D341Med (cell line): ENCODE results near the gene NOD2.

ENCODE experiments used
- DNase-seq: peaks from one replicate; pipeline ENCODE4 v3.0.0; 2012; ENCODE audit warnings: low spot score

The NOD2 gene

DNA sequence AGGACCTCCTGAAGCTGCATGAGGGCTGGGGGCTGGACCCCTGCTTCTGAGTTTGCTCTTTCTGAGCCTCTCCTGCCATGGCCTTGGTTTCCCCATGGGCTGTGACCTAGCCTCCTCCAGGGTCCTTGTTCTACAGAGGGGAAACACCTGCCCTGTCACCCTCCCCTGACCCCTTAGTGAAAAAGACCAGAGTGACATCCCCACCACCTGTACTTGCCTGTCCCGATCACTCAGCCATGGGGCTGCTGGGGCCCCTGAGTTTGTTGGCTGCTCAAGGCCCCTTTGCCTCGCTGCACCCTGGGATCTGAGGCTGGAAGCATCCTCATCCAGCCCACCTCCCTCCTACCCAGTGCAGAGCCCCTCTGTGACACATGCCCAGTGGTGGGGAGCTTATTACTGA lies 800 bp downstream of the NOD2 start:
- no peak for DNase-seq

- DNase-seq = no peak
Measured at GRCh38 chr16:50695017-50696000, 1.9 kb downstream of the NOD2 start.

DNA sequence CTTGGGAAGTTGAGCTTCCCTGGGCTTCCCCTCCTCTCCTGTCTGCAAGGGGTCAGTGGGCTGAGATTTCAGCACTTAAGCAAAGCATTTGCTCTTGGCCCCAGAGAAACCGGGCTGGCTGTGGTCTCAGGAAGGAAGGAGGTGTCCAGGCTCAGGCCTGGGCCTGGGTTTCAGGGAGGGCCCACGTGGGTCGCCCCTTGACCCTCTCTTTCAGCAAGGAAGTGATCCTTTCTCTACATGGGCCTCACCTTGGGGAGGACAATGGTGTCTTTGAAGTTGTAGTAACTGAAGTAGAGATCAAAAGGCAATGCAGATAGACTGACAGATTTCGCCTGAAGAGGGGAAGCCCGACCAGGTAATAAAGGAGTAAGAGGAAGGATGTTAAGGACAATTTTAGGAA lies 2.7 kb downstream of the NOD2 start:
- no peak for DNase-seq

DNA sequence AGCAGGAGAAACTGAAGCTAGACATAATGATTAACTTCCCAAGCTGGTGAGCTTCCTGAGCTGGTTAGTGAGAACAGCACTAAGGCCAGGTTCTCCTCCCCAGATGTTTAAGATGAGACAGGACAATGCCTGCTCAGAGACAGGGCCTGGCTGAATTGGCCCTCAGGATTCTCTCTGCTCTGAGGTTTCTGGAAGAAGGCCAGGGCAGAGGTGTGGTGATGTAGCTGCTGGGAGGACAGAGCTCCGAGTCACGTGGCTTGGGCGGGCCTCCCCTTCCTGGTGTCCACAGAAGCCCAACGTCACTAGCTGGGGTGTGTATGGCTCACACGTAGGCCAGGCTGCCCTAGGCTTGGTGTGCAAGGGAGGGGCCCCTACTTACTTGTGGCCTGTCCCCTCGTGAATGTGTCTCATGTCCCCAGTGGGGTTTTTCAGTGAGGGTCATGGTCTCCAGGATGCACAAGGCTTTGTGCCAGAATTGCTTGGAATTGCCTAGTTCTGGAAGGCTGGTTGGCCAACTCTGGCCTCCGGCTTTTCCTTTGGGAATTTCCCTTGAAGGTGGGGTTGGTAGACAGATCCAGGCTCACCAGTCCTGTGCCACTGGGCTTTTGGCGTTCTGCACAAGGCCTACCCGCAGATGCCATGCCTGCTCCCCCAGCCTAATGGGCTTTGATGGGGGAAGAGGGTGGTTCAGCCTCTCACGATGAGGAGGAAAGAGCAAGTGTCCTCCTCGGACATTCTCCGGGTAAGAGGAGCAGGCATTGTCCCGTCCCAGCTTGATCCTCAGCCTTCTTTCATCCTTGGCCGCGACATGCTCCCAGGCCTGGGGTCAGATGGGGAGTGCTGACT lies 3.4 kb downstream of the NOD2 start:
- no peak for DNase-seq

- DNase-seq = no peak
Measured at GRCh38 chr16:50697421-50697715, 4.0 kb downstream of the NOD2 start.

GRCh38 chr16:50697881-50698767 lies 4.7 kb downstream of the NOD2 start:
- DNase-seq = no peak

DNA sequence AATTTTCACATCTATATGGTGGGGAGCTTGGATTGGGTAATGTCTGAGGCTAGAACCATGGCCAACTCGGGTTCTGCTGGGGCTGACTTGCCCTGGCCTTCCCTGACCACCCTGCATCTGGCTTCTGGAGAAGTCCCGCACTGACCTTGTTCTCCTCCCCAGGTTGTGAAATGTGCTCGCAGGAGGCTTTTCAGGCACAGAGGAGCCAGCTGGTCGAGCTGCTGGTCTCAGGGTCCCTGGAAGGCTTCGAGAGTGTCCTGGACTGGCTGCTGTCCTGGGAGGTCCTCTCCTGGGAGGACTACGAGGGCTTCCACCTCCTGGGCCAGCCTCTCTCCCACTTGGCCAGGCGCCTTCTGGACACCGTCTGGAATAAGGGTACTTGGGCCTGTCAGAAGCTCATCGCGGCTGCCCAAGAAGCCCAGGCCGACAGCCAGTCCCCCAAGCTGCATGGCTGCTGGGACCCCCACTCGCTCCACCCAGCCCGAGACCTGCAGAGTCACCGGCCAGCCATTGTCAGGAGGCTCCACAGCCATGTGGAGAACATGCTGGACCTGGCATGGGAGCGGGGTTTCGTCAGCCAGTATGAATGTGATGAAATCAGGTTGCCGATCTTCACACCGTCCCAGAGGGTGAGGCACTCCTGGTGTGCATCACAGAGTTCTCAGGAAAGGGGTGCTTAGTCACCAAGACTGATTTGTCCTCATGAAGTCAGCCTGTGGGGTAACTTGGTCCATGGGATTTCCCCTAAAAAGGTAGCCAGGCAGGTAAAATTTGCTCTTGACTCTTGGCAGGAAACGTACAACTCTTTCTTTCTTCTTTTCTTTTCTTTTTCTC lies 6.1 kb downstream of the NOD2 start:
- no peak for DNase-seq

DNA sequence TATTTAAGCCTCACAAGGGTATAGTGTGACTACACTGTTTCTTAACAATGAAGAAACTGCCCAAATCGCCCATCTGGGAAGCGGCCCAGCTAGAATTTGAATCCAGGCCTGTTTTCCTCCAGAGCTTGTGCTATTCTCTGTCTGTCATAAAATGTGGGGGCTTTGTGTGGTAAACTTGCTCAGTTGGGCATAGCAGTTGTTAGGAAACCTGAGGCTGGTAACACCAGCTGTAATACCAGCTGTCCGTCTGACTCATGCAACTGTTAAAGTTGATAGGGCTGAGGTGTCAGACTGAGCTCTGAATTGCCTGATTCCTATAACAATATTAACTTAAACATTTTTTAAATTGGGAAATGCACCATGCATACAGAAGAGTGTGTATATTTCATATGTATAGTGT lies 9.3 kb downstream of the NOD2 start:
- DNase-seq = no peak

GRCh38 chr16:50704245-50704644 lies 10.8 kb downstream of the NOD2 start:
- no peak for DNase-seq

- DNase-seq = no peak
Measured at GRCh38 chr16:50705436-50706110, 12.2 kb downstream of the NOD2 start.

DNA sequence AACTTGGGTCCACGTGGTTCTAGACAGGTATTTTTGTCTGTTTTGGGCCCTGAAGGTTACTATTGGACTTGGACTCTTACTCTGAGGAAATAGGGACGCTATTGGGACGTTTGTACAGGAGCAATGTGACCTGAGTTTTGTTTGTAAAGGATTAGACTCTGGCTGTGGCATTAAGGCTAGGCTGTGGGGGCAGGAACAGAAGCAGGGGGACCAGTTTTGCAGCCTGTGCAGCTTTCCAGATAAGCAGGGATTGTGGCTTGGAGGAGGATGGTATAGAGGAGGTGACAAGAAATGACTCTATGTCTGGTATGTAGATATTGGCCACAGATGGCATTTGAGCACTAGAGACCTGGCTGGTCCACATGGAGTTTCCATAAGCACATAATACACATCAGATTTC lies 12.8 kb downstream of the NOD2 start:
- DNase-seq = no peak

DNA sequence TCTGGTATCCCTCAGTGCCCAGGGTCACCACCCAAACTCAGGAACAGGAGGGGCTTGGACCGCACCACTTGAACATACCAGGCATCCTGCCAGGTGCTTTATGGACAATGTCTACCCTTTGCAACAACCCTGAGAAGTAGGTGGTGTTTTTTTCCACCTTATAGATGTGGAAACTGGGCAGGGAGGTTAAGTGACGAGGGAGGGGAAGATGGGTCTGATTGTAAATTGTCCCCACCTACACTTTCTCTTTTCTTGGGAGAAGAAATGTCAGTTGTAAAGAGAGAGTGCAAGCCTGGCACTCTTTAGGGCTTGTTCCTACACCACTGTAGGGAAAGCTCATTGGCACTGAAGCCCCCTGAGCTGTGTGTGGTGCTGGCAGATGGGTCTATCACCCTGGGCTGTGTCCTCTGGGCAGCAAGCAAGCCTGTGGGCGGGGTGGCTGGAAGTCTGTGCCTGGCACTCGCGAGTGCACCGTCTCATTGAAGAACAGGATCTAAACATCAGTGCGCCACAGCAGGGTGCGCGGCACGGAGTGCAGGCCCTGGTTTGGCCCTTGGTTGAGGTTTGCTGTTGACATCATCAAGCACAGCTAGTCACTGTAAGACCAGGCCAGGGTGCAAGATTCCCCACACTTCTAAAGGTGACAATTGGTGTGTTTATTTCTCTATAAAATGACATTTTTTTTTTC lies 15.1 kb downstream of the NOD2 start:
- no peak for DNase-seq

GRCh38 chr16:50709061-50709684 lies 15.8 kb downstream of the NOD2 start:
- no peak for DNase-seq

- no peak for DNase-seq
Measured at GRCh38 chr16:50709980-50710379, 16.6 kb downstream of the NOD2 start.

DNA sequence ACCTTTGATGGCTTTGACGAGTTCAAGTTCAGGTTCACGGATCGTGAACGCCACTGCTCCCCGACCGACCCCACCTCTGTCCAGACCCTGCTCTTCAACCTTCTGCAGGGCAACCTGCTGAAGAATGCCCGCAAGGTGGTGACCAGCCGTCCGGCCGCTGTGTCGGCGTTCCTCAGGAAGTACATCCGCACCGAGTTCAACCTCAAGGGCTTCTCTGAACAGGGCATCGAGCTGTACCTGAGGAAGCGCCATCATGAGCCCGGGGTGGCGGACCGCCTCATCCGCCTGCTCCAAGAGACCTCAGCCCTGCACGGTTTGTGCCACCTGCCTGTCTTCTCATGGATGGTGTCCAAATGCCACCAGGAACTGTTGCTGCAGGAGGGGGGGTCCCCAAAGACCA lies 17.6 kb downstream of the NOD2 start:
- no peak for DNase-seq

GRCh38 chr16:50711862-50712559 lies 18.6 kb downstream of the NOD2 start:
- no peak for DNase-seq

GRCh38 chr16:50712560-50712898 lies 19.1 kb downstream of the NOD2 start:
- DNase-seq = no peak

DNA sequence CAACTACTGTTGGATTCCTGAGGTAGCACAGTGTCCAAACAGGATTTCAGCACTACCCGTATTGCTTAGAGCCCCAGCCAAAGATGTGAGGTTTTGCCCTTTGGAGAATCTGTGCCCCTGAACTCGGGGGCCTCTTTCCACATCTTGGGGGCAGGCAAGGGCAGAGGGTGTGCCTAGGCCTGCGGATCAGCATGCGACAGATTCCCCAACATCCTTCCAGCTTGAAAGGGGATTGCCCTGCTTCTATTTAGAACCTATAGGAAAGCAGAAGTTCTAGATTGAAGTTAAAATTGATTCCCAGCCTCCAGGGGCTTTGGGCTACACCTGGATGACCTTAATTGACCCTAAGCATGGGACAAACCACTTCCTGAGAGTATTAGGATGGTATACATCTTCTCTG lies 19.6 kb downstream of the NOD2 start:
- DNase-seq = no peak

DNA sequence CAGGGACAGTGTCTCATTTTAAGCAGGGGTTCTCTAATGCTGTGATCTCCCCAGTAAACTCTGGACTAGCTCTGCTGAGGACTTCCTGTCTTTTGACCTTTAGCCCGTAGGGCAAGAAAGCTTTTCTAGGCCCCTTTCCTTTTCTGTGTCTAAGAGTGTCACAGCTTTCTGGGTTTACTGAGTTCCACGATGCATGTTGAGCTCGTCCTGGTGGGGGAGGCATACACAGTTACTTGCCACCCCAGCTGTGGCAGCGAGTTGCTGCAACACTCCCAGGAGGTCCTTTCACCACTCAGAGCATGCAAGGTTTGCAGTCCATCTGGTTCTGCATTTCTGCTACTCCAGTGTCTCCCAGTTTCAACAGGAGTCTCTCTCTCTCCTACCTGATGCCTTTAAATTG lies 23.7 kb downstream of the NOD2 start:
- no peak for DNase-seq
